Caki2 (cell line): ENCODE measurements around the gene PERM1. TPM values are rescaled to one million over a fixed set of nuclear protein-coding genes. Genes with fewer than 3 reads are reported as not detected.
"Not testable (repeated sequence)": the region's sequence is repeated elsewhere in the genome, so short reads cannot be mapped to it uniquely, and the experiment has no call there.

Experiments
- DNase-seq: peaks from one replicate; pipeline ENCODE4 v3.0.0-alpha.2; 2015; ENCODE audit warnings: low read depth
- in situ Hi-C: cut with HindIII; loops from 2 replicates; pipeline ENCODE4 v1.10.0; 2016; ENCODE audit warnings: low sequenced_read_pairs, low pct_unique_long_range_greater_than_20kb, mixed read lengths
- total RNA-seq: library from RNA; depleted of rRNA; stranded (reverse); fragments of >200 nt; shearing (Covaris generic); gene quantifications from 2 replicates; pipeline ENCODE4 v1.2.3, GENCODE V29; 2014; ENCODE audit warnings: low replicate concordance

Gene PERM1
- total RNA-seq, 1 experiment from 2014 or later = 0.20 TPM

DNA sequence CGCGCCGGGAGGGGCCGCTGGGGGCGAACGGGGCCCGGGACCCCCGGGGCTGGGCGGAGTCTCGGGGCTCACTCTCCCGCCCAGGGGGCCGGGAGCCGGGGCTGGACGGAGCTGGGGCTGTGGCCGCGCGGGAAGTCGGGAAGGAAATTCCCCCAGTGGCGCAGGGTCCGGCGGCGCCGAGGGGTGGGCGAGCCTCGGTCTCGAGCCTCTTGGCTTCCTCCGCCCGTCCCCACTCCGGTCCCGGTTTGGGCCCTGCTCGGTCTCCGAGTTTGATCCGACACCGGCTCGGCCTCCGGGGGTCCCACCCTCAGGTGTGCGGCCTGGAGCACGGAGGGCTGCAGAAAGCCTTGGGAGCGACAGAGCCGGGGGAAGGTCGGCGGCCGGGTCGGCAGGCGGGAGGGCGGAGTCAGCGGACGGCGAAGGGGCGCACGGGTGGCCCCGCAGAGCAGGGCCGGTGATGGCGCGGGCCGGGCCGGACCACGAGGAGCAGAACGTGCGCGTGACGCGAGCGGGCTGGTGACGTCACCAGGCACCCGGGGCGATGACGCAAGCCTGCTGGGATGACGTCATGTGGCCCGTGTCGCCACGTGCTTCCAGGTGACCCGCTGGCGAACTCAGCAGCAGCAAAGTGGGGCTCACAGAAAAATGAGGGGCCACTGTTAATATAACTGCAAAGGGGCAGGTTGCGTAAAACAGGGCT is 18.6 kb upstream of the PERM1 start:
- DNase-seq = peak; percentile 85
- in situ Hi-C loops = no loop called here

DNA sequence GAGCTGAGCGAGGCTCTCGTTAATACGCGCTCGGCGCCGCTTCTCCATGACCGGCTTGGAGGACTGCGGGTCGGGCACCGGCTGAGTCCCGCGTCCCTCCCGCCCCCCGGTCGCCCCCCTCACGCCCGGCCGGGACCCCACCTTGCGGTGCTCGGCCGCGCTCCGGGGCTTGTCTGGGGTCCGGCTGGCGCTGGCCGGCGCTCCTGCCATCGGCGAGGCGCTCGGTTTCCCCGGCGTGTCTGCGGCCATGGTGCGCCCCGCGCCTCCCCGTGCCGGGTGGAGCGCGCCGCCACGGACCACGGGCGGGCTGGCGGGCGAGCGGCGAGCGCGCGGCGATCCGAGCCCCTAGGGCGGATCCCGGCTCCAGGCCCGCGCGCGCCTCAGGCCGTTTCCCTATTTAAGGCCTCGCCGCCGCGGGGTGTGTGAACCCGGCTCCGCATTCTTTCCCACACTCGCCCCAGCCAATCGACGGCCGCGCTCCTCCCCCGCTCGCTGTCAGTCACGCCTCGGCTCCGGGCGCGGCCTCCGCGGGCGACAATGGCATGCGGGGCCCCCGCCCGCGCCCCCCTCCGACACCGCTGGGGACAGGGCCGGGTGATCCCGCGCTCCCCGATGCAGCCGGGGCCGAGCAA is 17.9 kb upstream of the PERM1 start, which contains the start of gene HES4:
Gene HES4, minus strand, starts transcription at position 373 of the 632 bp plus-strand sequence. Its CDS starts 124 bp downstream, at position 249.
- peak; percentile 91 for DNase-seq
- in situ Hi-C loops = no loop called here

DNA sequence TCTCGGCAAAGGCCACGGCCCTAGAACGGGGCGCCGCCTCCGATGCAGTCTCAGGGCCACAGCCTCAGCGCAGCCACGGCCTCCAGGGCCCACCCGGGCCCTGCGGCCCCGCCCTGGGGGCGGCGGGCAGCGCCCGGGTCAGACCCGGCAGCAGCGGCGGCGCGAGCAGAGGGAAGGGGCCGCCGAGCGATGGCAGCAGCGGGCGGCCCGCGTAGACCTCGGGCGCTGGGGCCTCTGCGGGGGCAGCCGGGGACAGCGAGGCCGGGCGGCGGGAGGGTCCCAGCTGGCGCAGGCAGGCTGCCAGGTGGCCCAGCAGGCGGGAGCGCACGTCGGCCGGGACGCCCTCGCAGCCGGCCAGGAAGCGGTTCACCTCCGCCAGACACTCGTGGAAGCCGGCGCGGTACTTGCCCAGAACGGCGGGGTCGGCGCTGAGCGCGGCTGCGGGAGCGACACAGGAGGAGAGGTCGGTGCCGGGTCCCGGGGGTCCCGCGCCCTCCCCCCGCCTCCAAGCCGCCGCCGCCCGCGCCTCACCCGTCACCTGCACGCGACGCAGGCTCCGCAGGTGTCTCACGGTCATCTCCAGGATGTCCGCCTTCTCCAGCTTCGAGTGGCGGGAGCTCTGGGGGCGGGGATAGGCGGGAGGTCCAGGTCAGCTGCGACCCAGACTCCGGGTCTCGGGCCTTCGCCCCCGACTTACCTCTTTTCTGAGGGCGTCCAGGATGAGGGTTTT is 17.3 kb upstream of the PERM1 start:
- in situ Hi-C loops = no loop called here
- DNase-seq = peak; percentile 49

DNA sequence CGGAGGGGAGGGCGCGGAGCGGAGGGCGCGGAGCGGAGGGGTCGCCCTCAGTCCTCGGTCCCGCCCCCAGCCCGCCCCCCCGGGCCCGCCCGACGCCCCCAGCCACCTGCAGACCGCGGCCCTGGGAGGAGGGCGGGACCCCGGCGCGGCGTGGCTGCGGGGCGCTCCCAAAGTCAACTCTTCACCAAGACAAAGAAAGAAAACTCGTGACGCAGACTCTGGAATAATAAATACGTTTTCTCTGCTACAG is 16.8 kb upstream of the PERM1 start:
- no peak for DNase-seq
- in situ Hi-C loops = no loop called here

DNA sequence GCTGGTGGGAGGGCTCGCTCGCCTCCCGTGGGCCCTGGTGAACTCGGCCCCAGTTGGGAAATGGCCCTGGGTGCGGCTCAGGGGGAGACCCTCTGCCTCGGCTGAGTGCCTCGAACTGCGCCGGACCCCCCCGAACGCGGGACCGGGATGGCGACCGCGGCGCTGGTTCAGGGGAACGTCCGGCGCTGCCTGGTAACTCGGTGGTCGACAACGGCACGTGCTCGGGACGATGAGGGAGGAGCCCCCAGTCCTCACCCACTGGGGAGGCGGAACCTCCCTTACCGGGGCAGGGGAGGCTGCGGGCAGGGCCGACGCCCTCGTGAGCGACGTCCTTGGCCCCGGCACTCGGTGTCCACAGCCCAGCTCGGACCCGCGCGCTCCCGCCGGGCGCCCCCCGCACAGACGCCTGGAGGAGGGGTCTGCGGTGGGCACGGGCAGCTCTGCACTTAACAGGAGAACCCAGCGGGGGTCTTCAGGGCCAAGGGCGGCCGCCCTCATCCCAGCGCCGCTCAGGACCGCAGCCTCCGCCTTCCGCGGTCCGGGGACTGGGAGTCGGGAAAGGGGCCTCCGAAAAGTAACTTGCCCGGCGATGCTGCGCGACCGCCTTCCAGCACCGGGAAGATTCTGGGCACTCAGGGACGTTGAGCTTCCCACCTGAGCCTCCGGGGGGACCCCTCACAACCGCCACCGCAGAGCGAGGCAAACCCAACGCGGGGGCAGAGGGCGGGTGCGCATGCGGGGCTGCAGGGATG is 16.3 kb upstream of the PERM1 start:
- in situ Hi-C loops = no loop called here

DNA sequence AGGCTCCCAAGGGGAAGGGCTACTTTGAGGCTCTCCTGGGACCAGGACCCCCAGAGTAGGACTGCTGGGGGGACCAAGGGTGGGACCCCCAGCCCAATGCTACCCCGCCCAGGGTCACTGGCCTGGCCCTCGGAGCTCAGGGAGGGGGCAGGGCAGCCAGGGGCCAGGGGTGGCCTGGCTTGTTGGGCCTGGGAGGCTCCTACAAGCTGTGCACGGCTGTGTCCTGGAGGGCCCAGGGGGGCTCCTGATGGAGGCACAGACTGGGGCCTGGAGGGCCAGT is 15.8 kb upstream of the PERM1 start:
- in situ Hi-C loops = no loop called here
- no peak for DNase-seq

More for the DNA sequence above, 16.3 kb upstream of the PERM1 start:
- DNase-seq = no peak

DNA sequence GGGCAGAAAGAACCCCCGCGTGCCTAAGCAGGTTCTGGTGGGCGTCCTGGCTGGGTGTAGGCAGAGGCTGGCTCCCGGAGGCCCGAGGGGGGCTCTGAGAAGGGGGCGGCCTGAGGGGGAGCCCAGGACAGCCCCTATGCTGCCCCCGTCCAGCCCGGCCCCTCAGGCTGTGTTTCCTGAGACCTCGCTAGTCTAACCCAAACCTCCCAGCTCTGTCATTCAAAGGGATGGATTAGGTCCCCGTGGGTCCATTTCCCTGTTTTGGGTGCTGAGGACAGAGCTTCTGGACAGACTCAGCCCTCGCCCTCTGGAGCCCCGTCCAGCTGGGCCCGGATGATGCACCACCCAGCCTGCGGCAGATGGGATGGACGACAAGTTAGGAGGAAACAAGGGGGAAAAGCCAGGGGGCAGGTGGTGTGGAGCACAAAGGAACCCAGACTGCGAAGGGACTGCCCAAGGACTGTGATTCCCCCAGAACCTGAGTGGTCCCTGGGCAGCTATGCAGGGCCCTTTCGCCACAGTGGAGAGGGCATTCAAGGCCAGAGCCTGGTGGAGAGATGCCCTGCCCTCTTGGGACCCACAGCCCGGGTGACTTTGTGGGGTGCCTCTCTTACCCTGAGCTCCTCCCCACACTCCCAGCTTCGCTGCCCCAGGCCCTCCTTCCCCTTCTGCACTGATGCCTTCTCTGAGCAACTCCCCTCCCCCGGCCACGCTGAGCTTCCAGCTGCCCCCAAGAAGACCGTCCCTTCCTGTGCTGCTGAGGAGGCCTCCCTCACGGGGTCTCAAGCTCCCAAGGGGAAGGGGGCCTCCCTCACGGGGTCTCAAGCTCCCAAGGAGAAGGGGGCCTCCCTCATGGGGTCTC is 15.2 kb upstream of the PERM1 start:
- in situ Hi-C loops = no loop called here

DNA sequence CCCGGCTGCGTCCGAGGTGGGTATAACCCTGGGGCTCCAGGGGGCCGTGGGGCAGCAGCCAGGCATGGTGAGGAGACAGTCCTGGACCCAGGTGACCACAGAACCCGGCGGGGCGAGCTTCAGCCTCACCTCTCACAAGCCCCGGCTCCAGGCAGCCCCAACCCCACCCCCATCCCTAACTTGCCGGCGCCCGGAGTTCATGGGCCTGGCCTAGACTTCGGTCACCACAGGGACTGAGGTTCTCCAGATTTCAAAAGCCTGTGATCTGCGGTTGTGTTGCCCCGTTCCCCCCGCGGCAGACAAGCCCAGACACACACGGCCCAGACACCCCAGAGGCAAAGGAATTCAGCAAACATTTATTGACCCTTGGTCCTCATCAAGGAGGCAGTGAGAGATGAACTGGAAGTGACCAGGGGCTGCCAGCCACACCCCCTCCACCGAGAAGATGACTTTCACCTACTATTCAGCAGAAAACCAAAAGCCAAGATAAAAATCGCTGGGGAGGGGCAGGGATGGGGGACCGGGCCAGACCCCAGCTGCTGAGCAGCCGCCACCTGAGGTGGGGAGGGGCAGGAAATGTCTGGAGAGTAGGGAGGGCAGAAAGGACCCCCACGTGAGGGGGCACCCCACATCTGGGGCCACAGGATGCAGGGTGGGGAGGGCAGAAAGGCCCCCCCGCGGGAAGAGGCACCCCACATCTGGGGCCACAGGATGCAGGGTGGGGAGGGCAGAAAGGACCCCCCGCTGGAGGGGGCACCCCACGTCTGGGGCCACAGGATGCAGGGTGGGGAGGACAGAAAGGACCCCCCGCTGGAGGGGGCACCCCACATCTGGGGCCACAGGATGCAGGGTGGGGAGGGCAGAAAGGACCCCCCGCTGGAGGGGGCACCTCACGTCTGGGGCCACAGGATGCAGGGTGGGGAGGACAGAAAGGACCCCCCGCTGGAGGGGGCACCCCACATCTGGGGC is 14.1 kb upstream of the PERM1 start:
- DNase-seq = no peak
- in situ Hi-C loops = no loop called here

More for the DNA sequence above, 15.2 kb upstream of the PERM1 start:
- no peak for DNase-seq

DNA sequence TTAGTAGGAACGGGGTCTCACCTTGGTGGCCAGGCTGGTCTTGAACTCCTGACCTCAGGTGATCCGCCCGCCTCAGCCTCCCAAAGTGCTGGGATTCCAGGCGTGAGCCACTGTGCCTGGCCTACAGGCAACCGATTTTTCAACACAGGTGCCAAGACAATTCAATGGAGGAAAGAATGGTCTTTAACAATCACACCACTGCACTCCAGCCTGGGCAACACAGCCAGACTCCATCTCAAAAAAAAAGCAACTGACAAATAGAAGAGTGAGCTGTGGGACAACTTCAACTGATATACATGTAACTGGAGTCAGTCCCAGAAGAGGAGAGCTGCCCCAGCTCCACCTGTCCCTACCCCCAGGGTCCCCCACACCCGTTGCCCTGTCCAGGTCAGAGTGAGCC is 12.7 kb upstream of the PERM1 start:
- in situ Hi-C loops, DNase-seq: not testable (repeated sequence)

DNA sequence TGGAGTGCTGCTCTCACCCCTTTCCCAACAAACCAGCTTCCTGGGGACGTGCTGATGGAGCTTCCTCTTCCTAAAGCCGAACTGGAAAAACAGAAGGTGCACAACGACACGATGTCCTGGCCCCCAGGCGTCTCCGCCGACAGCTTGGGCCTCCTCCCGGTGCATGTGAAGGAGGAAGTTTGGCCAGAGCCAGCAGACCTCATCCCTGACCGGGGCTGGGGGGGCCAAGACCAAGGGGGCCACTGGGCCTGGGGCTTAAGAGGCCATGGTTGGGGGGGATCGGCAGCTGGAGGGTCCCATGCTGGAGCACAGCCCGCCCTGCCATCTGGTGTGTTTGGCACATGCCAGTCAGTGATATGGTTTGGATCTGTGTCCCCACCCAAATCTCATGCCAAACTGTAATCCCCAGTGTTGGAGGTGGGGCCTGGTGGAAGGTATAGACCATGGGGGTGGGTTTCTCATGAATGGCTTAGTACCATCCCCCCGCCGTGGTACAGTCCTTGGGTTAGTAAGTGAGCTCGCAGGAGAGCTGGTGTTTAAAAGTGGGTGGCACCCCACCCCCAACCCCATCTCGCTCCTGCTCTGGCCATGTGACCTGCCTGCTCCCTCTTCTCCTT is 11.6 kb upstream of the PERM1 start:
- in situ Hi-C loops = no loop called here
- DNase-seq = no peak

DNA sequence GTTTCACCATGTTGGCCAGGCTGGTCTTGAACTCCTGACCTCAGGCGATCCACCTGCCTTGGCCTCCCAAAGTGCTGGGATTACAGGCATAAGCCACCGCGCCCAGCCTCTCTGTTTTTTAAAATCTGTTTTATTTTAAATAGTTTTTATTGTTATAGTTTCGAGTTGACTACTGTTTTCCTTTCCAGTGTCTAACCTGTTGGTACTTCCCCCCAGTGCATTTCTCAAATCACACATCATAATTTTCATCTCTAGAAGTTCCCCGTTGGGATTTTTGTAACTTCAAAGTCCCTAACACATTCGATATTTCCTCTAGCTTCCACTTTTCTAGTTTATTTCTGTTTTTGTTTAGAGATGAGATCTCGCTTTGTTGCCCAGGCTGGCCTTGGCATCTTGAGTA is 10.5 kb upstream of the PERM1 start:
- no peak for DNase-seq
- in situ Hi-C loops = no loop called here

DNA sequence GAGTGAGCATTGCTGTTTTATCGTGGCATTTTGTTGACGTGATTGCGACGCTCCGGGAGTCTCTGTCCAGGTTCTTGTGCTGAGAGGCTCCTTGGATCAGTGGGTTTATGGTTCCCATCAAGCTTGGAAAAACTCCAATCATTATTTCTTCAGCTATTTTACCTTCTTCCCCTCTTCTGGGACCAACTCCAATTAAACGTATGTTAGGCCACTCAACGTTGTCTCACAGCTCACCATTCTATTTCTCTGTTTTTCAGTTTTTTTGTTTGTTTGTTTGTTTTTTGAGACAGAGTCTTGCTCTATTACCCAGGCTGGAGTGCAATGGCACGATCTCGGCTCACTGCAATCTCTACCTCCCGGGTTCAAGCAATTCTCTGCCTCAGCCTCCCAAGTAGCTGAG is 10.0 kb upstream of the PERM1 start:
- in situ Hi-C loops = no loop called here

DNA sequence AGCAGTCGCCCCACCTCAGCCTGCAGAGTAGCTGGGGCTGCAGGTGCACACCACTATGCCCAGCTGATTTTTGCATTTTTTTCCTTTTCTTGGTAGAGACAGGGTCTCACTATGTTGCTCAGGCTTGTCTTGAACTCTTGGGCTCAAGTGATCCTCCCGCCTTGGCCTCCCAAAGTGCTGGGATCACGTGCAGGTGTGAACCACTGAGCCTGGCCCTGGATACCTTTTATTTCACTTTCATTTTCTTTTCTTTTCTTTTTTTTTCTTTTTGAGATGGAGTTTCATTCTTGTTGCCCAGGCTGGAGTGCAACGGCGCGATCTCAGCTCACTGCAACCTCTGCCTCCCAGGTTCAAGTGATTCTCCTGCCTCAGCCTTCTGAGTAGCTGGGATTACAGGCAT is 9.4 kb upstream of the PERM1 start:
- in situ Hi-C loops, DNase-seq: not testable (repeated sequence)

More for the DNA sequence above, 10.0 kb upstream of the PERM1 start:
- no peak for DNase-seq

DNA sequence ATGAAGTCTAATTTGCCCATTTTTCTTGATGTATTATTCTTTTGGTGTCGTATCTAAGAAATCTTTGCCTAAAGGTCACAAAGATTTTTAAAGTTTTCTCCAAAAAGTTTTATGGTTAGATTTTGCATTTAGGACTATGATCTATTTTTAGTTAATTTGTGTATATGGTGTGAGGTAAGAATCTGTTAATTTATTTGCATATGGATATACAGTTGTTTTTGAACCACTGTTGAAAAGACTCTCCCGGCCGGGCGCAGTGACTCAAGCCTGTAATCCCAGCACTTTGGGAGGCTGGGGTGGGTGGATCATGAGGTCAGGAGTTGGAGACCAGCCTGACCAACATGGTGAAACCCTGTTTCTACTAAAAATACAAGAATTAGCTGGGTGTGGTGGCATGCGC is 6.2 kb upstream of the PERM1 start:
- in situ Hi-C loops, DNase-seq: not testable (repeated sequence)

DNA sequence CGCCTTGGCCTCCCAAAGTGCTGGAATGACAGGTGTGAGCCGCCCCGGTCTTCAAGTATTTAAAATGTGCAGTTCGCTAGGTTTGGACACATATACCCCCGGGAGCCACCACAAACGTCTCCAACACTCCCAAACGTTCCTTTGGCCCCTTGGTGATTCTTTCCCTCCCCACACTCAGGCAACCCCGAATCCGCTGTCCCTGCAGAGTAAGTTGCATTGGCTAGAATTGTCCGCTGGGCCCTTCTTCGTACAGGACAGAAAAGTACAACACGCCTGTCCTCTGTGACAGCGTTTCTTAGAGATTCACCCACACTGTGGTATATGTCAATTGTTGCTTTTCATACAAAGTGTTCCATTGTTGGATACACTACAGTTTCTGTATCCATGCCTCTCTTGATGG is 3.2 kb upstream of the PERM1 start:
- DNase-seq = no peak
- in situ Hi-C loops = no loop called here

DNA sequence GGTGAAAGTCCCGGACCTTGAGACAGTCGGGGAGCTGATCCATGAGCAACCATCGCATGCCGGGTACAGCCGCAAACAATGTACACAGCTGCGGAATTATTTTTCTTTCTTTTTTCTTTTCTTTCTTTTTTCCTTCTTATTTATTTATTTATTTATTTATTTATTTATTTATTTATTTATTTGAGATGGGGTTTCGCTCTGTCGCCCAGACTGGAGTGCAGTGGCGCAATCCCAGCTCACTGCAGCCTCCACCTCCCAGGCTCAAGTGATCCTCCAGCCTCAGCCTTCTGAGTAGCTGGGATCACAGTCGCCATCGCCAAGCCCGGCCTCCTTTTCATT is 2.6 kb upstream of the PERM1 start:
- in situ Hi-C loops = no loop called here

More for the DNA sequence above, 2.6 kb upstream of the PERM1 start:
- no peak for DNase-seq
